AG08395 (cell line): ENCODE data around the gene IGBP1.
"Not testable (repeated sequence)": the region's sequence is repeated elsewhere in the genome, so short reads cannot be mapped to it uniquely, and the experiment has no call there.

Experiments used
- DNase-seq: peaks from one replicate; pipeline ENCODE4 v3.0.0; 2012; ENCODE audit warnings: mixed read lengths, low spot score

The IGBP1 gene

GRCh38 chrX:70133303-70134115, at the start of gene IGBP1:
Gene IGBP1, plus strand, starts transcription at chrX:70133447. Its CDS starts 501 bp downstream, at chrX:70133948.
- peak; percentile 78 for DNase-seq

GRCh38 chrX:70084592-70085240, 48.5 kb upstream of the IGBP1 start:
- DNase-seq = no peak

GRCh38 chrX:70087857-70088630, 45.2 kb upstream of the IGBP1 start:
- DNase-seq = peak; percentile 37

GRCh38 chrX:70088751-70089150, 44.5 kb upstream of the IGBP1 start:
- no peak for DNase-seq

- peak; percentile 69 for DNase-seq
Observed at GRCh38 chrX:70089604-70090297, 43.5 kb upstream of the IGBP1 start.

- no peak for DNase-seq
Observed at GRCh38 chrX:70092247-70092646, 41.0 kb upstream of the IGBP1 start.

GRCh38 chrX:70096052-70096451, 37.2 kb upstream of the IGBP1 start:
- peak; percentile 40 for DNase-seq

- DNase-seq = no peak
Observed at GRCh38 chrX:70105229-70105628, 28.0 kb upstream of the IGBP1 start.

GRCh38 chrX:70111436-70112026, 21.7 kb upstream of the IGBP1 start:
- not testable (repeated sequence) for DNase-seq

GRCh38 chrX:70117738-70118137, 15.5 kb upstream of the IGBP1 start:
- no peak for DNase-seq

GRCh38 chrX:70123014-70123413, 10.2 kb upstream of the IGBP1 start:
- not testable (repeated sequence) for DNase-seq

GRCh38 chrX:70124678-70125077, 8.6 kb upstream of the IGBP1 start:
- no peak for DNase-seq

- DNase-seq = no peak
Observed at GRCh38 chrX:70128071-70128470, 5.2 kb upstream of the IGBP1 start.

GRCh38 chrX:70129816-70130215, 3.4 kb upstream of the IGBP1 start:
- DNase-seq = peak; percentile 7

- no peak for DNase-seq
Observed at GRCh38 chrX:70132224-70132623, 1.0 kb upstream of the IGBP1 start.

- DNase-seq = no peak
Observed at GRCh38 chrX:70132877-70133302, 357 bp upstream of the IGBP1 start.

GRCh38 chrX:70134116-70134477, 850 bp downstream of the IGBP1 start:
- DNase-seq = peak; percentile 3

GRCh38 chrX:70138622-70139021, 5.4 kb downstream of the IGBP1 start:
- DNase-seq = no peak

GRCh38 chrX:70139736-70140135, 6.5 kb downstream of the IGBP1 start:
- no peak for DNase-seq

- no peak for DNase-seq
Observed at GRCh38 chrX:70141373-70141772, 8.1 kb downstream of the IGBP1 start.
